Colonic mucosa (tissue), 4 donors: ENCODE results near the gene PRDX2. TPM values are rescaled to one million over a fixed set of nuclear protein-coding genes. Genes with fewer than 3 reads are reported as not detected.
A peak's percentile ranks its signal among the peaks of the same experiment; 100 is the strongest.
"Not testable (repeated sequence)": the region's sequence is repeated elsewhere in the genome, so short reads cannot be mapped to it uniquely, and the experiment has no call there.

Experiments
- DNase-seq: peaks from one replicate; pipeline ENCODE4 v3.0.0-alpha.2; 2020
- H3K27ac ChIP-seq: fragments of 200-600 bp; one replicate; pipeline ENCODE4 v1.8.0; 2021
- H3K27me3 ChIP-seq: fragments of 200-600 bp; one replicate; pipeline ENCODE4 v1.8.0; 2021
- H3K36me3 ChIP-seq: fragments of 200-600 bp; one replicate; pipeline ENCODE4 v1.8.0; 2021
- H3K4me1 ChIP-seq: fragments of 200-600 bp; one replicate; pipeline ENCODE4 v1.8.0; 2021; ENCODE audit warnings: mild to moderate bottlenecking
- H3K4me3 ChIP-seq: fragments of 200-600 bp; one replicate; pipeline ENCODE4 v1.8.0; 2021
- H3K9ac ChIP-seq, 2 donors: one replicate each; pipeline ENCODE4 v1.7.0; 2013; ENCODE audit warnings: control low read depth in 2 of 2, low read depth in 2 of 2, low read length in 2 of 2
- H3K9me3 ChIP-seq: fragments of 200-600 bp; one replicate; pipeline ENCODE4 v1.8.0; 2021
- CTCF ChIP-seq: fragments of 200-600 bp; IDR thresholded peaks from one replicate; pipeline ENCODE4 v1.8.0; 2022; ENCODE audit warnings: antibody characterized with exemption, mild to moderate bottlenecking
- intact Hi-C: fragments of 100-400 bp; cut with DNase I; formaldehyde crosslinking; loops from one replicate; pipeline ENCODE4 v1.14.1; 2022
- total RNA-seq, 2 donors: library from RNA; stranded (reverse); fragmentation: NEBNext Ultra II Directional in 1 of 2; extraction: Animal tissue kit (Norgen Biotek cat#: 25700) in 1 of 2; gene quantifications; one replicate each; pipeline ENCODE4 v1.2.1, GENCODE V29; 2021
- donor health status: healthy.
- donor health status: DM: no; HTN: no; CAD: no.
- donor health status: DM: no; HTN: no; CAD: no.

PRDX2 gene
- total RNA-seq, 2 donors from 2014 or later: 347 to 417 TPM

DNA sequence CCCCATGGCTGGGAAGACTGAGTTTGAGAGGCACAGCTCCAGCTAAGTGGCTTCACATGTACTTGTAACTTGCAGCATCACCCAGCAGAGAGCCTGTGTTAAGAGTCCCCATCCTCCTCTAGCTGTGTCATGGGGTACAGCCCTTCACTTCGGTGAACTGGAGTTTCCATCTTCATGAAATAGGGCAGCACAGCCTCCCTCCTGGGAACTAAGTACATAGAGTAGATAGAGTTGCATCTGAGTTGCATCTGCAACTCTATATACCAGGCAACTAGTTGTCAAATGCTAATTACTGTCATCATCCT is 1.2 kb downstream of the PRDX2 start:
- Histone ChIP-seq H3K9ac (peak overlapping the region; percentile 92 to 99), H3K27me3 (no peaks in the 10 kb centered on the region), H3K27ac (peak overlapping the region; percentile 48), H3K4me1 (peaks cover 8% of the 10 kb centered on the region), H3K4me3 (peak overlapping the region; percentile 68), H3K36me3 (no peaks in the 10 kb centered on the region), H3K9me3 (no peaks in the 10 kb centered on the region)
- intact Hi-C loops: no loop called here
- no peak for DNase-seq
- TF ChIP-seq CTCF: no peak

DNA sequence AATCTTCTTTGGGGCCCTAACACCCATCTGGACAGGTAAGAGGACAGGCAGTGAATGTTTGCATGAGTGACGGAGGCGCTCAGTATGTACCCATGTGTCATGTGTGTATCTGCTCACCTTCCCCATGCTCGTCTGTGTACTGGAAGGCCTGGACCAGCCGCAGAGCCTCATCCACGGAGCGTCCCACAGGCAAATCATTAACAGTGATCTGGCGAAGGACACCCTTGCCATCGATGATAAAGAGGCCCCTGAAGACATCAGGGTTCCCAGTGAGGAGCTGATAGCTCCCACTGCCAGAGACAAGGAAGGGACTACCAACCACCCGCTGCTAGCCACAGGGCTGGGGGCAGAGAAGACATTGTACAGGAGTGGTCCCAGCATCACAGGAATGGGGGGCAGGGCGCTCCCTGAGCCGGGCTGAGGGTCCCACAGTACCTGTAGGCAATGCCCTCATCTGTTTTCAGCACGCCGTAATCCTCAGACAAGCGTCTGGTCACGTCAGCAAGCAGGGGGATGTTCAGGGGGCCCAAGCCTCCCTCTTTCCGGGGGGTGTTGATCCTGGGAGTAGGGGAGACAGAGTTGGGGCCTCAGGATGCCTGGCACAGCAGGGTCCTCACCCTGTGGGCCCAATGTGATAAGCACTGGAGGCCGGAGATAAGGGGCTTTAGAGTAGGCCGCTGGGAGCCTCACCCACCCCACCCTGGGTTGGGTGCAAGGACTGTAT is 1.7 kb downstream of the PRDX2 start:
- Histone ChIP-seq H3K4me1 (peaks cover 8% of the 10 kb centered on the region), H3K36me3 (no peaks in the 10 kb centered on the region), H3K27ac (no peak overlapping the region), H3K9ac (peak overlapping the region; percentile 92 to 99), H3K9me3 (no peaks in the 10 kb centered on the region), H3K27me3 (no peaks in the 10 kb centered on the region), H3K4me3 (no peak overlapping the region)
- no peak for DNase-seq
- no peak for TF ChIP-seq CTCF
- intact Hi-C loops: loop anchor here (5.0 kb wide), 1 partner anchor 38 kb away; no protein-coding TSS in a partner anchor

DNA sequence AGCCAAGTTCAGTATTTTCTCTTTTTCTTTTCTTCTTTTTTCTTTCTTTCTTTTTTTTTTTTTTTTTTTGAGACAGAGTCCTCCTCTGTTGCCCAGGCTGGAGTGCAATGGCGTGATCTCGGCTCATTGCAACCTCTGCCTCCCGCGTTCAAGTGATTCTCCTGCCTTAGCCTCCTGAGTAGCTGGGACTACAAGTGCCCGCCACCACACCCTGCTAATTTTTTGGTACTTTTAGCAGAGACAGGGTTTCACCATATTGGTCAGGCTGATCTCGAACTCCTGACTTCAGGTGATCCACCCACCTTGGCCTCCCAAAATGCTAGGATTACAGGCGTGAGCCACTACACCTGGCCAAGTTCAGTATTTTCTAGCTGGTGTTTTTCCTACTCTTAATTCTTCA is 4.0 kb downstream of the PRDX2 start:
- H3K27ac ChIP-seq, H3K36me3 ChIP-seq, H3K9ac ChIP-seq, DNase-seq, H3K9me3 ChIP-seq, H3K4me3 ChIP-seq, H3K27me3 ChIP-seq: not testable (repeated sequence)
- intact Hi-C loops: loop anchor here (2.0 to 5.0 kb wide), 2 partner anchors 21 to 35 kb away; no protein-coding TSS in a partner anchor
- H3K4me1 ChIP-seq: peaks cover 14% of the 10 kb centered on the region

DNA sequence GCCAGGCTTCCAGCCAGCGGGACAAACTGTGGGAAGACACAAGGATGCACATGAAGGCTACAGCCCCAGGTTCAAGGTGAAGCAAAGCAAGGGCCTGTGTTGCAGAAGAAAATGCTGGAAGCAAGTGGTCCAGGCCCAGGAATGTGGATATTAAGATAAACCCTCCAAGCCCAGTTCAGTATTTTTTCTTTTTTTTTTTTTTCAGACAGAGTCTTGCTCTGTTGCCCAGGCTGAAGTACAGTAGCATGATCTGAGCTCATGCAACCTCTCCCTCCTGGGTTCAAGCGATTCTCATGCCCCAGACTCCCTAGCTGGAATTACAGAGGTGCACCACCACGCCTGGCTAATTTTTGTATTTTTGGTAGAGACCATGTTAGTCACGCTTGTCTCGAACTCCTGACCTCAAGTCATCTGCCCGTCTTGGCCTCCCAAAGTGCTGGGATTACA is 4.4 kb downstream of the PRDX2 start:
- Histone ChIP-seq H3K9ac (no peak overlapping the region), H3K9me3 (no peaks in the 10 kb centered on the region), H3K4me1 (peaks cover 14% of the 10 kb centered on the region), H3K27me3 (no peaks in the 10 kb centered on the region), H3K36me3 (no peaks in the 10 kb centered on the region), H3K27ac (no peak overlapping the region), H3K4me3 (no peak overlapping the region)
- no peak for DNase-seq
- intact Hi-C loops: loop anchor here (2.0 to 5.0 kb wide), 2 partner anchors 20 to 35 kb away; no protein-coding TSS in a partner anchor
- no peak for TF ChIP-seq CTCF

DNA sequence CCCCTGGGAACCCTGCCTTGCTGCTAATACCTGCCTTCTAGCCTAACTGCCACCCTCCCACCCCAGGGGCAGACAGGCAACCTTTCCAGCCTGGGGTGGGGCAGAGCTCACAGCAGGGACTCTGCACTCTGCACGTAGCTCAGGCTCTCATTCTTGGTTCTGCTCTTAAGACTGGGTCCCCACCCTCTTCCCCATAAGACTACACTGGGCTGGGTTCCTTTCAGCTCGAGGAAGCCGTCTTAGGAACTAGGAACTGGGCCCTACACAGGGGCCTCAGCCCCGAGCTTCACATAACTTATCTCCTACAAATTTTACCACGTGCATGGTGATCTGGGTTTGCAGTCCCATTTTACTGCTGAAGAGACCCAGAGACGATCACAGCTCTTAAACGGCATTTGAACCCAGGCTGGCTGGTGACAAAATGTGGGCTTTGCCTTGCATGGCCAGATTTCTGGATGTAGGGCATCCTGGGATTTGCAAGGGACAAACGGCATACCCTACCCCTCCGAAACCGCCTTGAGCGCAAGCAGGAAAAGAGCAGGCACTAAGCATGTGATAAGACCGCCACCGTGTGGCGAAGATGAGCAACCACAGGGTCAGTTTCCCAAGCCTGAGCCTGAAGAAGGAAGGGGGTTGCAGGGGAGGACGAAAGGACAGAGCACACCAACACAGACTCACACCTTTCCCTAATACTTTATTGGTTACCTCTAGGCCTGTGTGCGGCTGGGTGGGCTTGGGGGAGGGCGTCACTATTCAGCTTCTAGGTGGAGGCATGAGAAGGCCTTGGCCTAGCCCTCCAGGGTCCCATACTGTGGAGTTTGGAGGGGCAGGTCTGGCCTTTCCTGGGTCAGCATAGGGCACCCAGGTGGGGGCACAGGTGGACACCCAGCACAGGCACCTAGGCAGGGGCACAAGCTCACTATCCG is 5.2 kb downstream of the PRDX2 start:
- peak overlapping the region; percentile 87 for H3K27ac ChIP-seq
- intact Hi-C loops: loop anchor here (2.0 to 5.0 kb wide), 2 partner anchors 20 to 34 kb away; no protein-coding TSS in a partner anchor
- peak overlapping the region; percentile 45 to 84 for H3K9ac ChIP-seq
- peaks cover 14% of the 10 kb centered on the region for H3K4me1 ChIP-seq
- H3K4me3 ChIP-seq: no peak overlapping the region
- no peaks in the 10 kb centered on the region for H3K9me3 ChIP-seq
- DNase-seq: peak; percentile 83
- peak; percentile 89 for TF ChIP-seq CTCF
- no peaks in the 10 kb centered on the region for H3K27me3 ChIP-seq
- H3K36me3 ChIP-seq: no peaks in the 10 kb centered on the region
